HepG2 (cell line): Measurements from ENCODE around the gene KIF19. TPM values are rescaled to one million over a fixed set of nuclear protein-coding genes. Genes with fewer than 3 reads are reported as not detected.

ENCODE experiments used
- ATAC-seq: fragments of 200-7000 bp; cut with Tn5 transposase; 3 replicates; pipeline ENCODE4 v1.9.1; 2020; ENCODE audit warnings: mild to moderate bottlenecking, moderate library complexity
- BruUV-seq: library from RNA; stranded (reverse); fragments of 400-500 nt; replicated peaks from 2 replicates; lab custom pipeline; 2021; lab: Mats Ljungman, UMichigan
- CTCF ChIA-PET: fragments of 300-600 bp; formaldehyde crosslinking; extraction: SDS; loops from one replicate; lab custom pipeline; 2021; ENCODE audit warnings: low total read pairs, inconsistent platforms, low intra/inter-chr PET ratio; lab: Yijun Ruan, JAX
- POLR2A ChIA-PET: fragments of 350-600 bp; sonication (Branson Sonifier 250); formaldehyde crosslinking; loops from one replicate; lab custom pipeline; 2020; ENCODE audit warnings: antibody characterized with exemption, inconsistent platforms; lab: Yijun Ruan, JAX
- DNase-seq: peaks from one replicate; pipeline ENCODE4 v3.0.0-alpha.2; 2015; ENCODE audit warnings: low spot score
- FAIRE-seq: peaks from 3 replicates; lab custom pipeline; 2011; peaks lifted over from hg19 to GRCh38; lab: Jason Lieb, UNC
- H2AFZ ChIP-seq: one replicate; pipeline ENCODE4 v1.6.1; 2011; ENCODE audit warnings: low read length, inconsistent platforms
- H3K27ac ChIP-seq: fragments of 300-600 bp; 3 replicates; pipeline ENCODE4 v1.8.0; 2011; ENCODE audit warnings: mixed run types, mild to moderate bottlenecking, mixed read lengths, low read length, inconsistent platforms; ENCODE audit not compliant: insufficient read depth; ENCODE audit errors: extremely low read length
- H3K27me3 ChIP-seq, 2 experiments: fragments of 200-600 bp in 1 of 2; 2 replicates in 1 of 2; 3 replicates in 1 of 2; pipeline versions ENCODE4 v1.6.0 to v1.8.0; 2011; ENCODE audit warnings: low read length in 2 of 2, mild to moderate bottlenecking in 2 of 2, moderate library complexity in 2 of 2, inconsistent platforms in 1 of 2; ENCODE audit not compliant: insufficient read depth in 2 of 2, control insufficient read depth in 1 of 2
- H3K36me3 ChIP-seq, 2 experiments: fragments of 200-600 bp in 1 of 2; replicated peaks in 1 of 2; 2 replicates in 1 of 2; 3 replicates in 1 of 2; pipeline versions ENCODE4 v1.5.1 to v1.8.0; 2011; ENCODE audit warnings: low read length in 2 of 2, inconsistent platforms in 1 of 2; ENCODE audit not compliant: insufficient read depth in 2 of 2, control insufficient read depth in 1 of 2
- H3K4me1 ChIP-seq: 2 replicates; pipeline ENCODE4 v1.5.1; 2012; ENCODE audit warnings: low read length, inconsistent platforms; ENCODE audit not compliant: insufficient read depth
- H3K4me2 ChIP-seq: 2 replicates; pipeline ENCODE4 v1.6.0; 2011; ENCODE audit warnings: low read depth, low read length, inconsistent platforms
- H3K4me3 ChIP-seq, 3 experiments: fragments of 200-600 bp in 1 of 3; sonication (generic), shearing (Covaris generic) in 1 of 3; replicated peaks in 1 of 3; 2 replicates each; pipeline ENCODE4 v1.5.1; 2011 to 2016; ENCODE audit warnings: low read length in 3 of 3, inconsistent platforms in 2 of 3, low read depth in 2 of 3, mild to moderate bottlenecking in 2 of 3, control low read depth in 1 of 3, mixed read lengths in 1 of 3; ENCODE audit not compliant: insufficient read depth in 1 of 3
- H3K79me2 ChIP-seq: one replicate; pipeline ENCODE4 v1.6.1; 2011; ENCODE audit warnings: low read length, inconsistent platforms; ENCODE audit not compliant: insufficient read depth
- H3K9ac ChIP-seq: 2 replicates; pipeline ENCODE4 v1.6.0; 2011; ENCODE audit warnings: mild to moderate bottlenecking, low read depth, low read length, inconsistent platforms; ENCODE audit not compliant: insufficient read depth
- H3K9me3 ChIP-seq: 2 replicates; pipeline ENCODE4 v1.5.1; 2012; ENCODE audit warnings: mild to moderate bottlenecking, low read length
- H4K20me1 ChIP-seq: 2 replicates; pipeline ENCODE4 v1.6.0; 2011; ENCODE audit warnings: inconsistent platforms, mild to moderate bottlenecking, low read length, moderate library complexity; ENCODE audit not compliant: insufficient read depth
- ATF7 ChIP-seq, 2 experiments: fragments of 450-650 bp in 1 of 2; sonication (generic) in 1 of 2; formaldehyde crosslinking in 1 of 2; IDR thresholded peaks; 2 replicates each; pipeline versions ENCODE4 v1.4.0 to v1.6.1; 2016 to 2020; ENCODE audit warnings: antibody characterized with exemption in 1 of 2, mild to moderate bottlenecking in 1 of 2, missing genetic modification reagents in 1 of 2
- GABPA ChIP-seq, 2 experiments: IDR thresholded peaks; 2 replicates each; pipeline ENCODE4 v1.6.1; 2011 to 2016; ENCODE audit warnings: low read depth in 2 of 2, low read length in 1 of 2, missing biosample characterization in 1 of 2, missing genetic modification characterization in 1 of 2
- HHEX ChIP-seq: IDR thresholded peaks from 2 replicates; pipeline ENCODE4 v1.6.1; 2016; ENCODE audit warnings: control low read depth
- LCORL ChIP-seq, 2 experiments: fragments of 450-650 bp in 1 of 2; sonication (generic) in 1 of 2; formaldehyde crosslinking in 1 of 2; IDR thresholded peaks; 2 replicates each; pipeline versions ENCODE4 v1.5.0 to v1.6.1; 2017 to 2020; ENCODE audit warnings: antibody characterized with exemption in 1 of 2, missing genetic modification reagents in 1 of 2
- SRSF1 ChIP-seq: fragments of 200-400 bp; formaldehyde crosslinking; optimal IDR thresholded peaks from 2 replicates; pipeline ENCODE3; 2017; ENCODE audit warnings: mild to moderate bottlenecking, low read depth, low read length, moderate library complexity
- STAG1 ChIP-seq: sonication (generic); formaldehyde crosslinking; IDR thresholded peaks from 2 replicates; pipeline ENCODE4 v1.4.0; 2020; ENCODE audit warnings: missing genetic modification reagents
- ZNF263 ChIP-seq: sonication (generic); formaldehyde crosslinking; IDR thresholded peaks from 2 replicates; pipeline ENCODE4 v1.4.0; 2020; ENCODE audit warnings: missing genetic modification reagents
- ZNF563 ChIP-seq: sonication (generic); formaldehyde crosslinking; IDR thresholded peaks from 2 replicates; pipeline ENCODE4 v1.8.0; 2022; ENCODE audit warnings: mild to moderate bottlenecking, moderate library complexity, missing genetic modification reagents
- ZNF652 ChIP-seq: IDR thresholded peaks from 2 replicates; pipeline ENCODE4 v1.6.1; 2016; ENCODE audit warnings: low read depth, borderline replicate concordance
- WGBS: methylation state at CpG from one replicate; pipeline ENCODE4 v1.1.6; 2017; ENCODE audit warnings: low lambda C conversion rate; 5-methylcytosine and 5-hydroxymethylcytosine counted together
- in situ Hi-C: cut with HindIII; loops from 2 replicates; pipeline ENCODE4 v1.10.0; 2017; ENCODE audit warnings: low pct_unique_long_range_greater_than_20kb; ENCODE audit not compliant: extremely low pct_ligation_motif_present
- intact Hi-C: fragments of 100-400 bp; cut with micrococcal nuclease; formaldehyde crosslinking; loops from one replicate; pipeline ENCODE4 v1.10.0; 2022; ENCODE audit not compliant: unreplicated experiment
- polyA plus RNA-seq, 8 experiments: library from polyadenylated mRNA; depleted of rRNA in 3 of 8; stranded (reverse) in 7 of 8; unstranded in 1 of 8; fragments of >200 nt; fragmentation: Illumina TruSeq in 4 of 8; extraction: Trizol in 4 of 8; gene quantifications; 2 replicates each; pipeline versions ENCODE4 v1.2.1 to v1.2.3, GENCODE V29; 2011 to 2016; ENCODE audit warnings: low read depth in 4 of 8, missing spikeins in 1 of 8, mixed read lengths in 1 of 8; ENCODE audit not compliant: insufficient read depth in 1 of 8
- total RNA-seq, 5 experiments: library from RNA; depleted of rRNA; stranded (reverse); fragments of >200 nt; fragmentation: Illumina TruSeq; extraction: Trizol; gene quantifications; 2 replicates each; pipeline ENCODE4 v1.2.3, GENCODE V29; 2016; ENCODE audit warnings: low read depth in 1 of 5
- TF ChIP-seq, protein P1 (sequence below): IDR thresholded peaks from 2 replicates; pipeline ENCODE4 v1.6.1; 2018; ENCODE audit warnings: missing genetic modification reagents
- TF ChIP-seq, protein P2 (sequence below): sonication (generic); formaldehyde crosslinking; IDR thresholded peaks from 2 replicates; pipeline ENCODE4 v1.5.0; 2020; ENCODE audit warnings: mild to moderate bottlenecking, missing genetic modification reagents, moderate library complexity

Gene KIF19
- total and polyA plus RNA-seq, 2 of the 13 experiments (the other 11 are each of a cell fraction or from before 2014, with no cell fraction given) = not detected

DNA sequence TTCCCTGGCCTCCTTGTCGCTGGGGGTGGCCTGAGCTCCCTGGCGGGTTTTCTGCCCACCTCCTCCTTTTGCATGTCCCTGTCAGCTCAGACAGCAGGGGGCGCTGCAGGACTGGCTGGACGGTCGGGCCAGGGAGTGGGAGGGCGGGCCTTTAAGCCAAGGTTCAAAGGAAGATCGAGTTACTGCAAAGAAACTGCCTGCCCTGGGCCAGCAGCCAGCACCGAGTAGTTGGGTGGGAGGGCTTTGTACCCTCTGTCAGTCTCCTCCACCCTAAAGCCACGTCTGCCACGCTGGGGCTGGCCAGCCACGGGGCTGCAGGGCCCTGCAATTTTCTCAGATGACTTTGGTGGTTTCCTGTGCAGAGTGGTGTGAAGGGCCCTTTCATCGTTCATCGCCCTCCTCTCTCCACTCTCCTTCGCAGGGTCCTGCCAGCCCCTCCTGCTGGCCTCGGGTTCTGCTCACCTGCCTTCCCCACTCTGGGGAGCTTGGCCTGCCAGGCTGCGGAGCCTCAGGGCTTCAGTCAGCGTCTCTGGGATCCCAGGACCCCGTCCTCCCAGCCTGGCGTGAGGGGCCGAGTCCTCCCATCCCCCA lies 53.6 kb downstream of the KIF19 start (continued):
- TF ChIP-seq GABPA (IDR thresholded peaks at IDR 0.05; ENCODE audit: low read depth, low read length) (no peak), GABPA (CRISPR knock-in tag; IDR thresholded peaks at IDR 0.05; ENCODE audit: low read depth) (no peak), ATF7 (IDR thresholded peaks at IDR 0.05) (no peak), ATF7 (CRISPR knock-in tag; IDR thresholded peaks at IDR 0.05) (no peak), HHEX (CRISPR knock-in tag) (no peak), SRSF1 (no peak)

DNA sequence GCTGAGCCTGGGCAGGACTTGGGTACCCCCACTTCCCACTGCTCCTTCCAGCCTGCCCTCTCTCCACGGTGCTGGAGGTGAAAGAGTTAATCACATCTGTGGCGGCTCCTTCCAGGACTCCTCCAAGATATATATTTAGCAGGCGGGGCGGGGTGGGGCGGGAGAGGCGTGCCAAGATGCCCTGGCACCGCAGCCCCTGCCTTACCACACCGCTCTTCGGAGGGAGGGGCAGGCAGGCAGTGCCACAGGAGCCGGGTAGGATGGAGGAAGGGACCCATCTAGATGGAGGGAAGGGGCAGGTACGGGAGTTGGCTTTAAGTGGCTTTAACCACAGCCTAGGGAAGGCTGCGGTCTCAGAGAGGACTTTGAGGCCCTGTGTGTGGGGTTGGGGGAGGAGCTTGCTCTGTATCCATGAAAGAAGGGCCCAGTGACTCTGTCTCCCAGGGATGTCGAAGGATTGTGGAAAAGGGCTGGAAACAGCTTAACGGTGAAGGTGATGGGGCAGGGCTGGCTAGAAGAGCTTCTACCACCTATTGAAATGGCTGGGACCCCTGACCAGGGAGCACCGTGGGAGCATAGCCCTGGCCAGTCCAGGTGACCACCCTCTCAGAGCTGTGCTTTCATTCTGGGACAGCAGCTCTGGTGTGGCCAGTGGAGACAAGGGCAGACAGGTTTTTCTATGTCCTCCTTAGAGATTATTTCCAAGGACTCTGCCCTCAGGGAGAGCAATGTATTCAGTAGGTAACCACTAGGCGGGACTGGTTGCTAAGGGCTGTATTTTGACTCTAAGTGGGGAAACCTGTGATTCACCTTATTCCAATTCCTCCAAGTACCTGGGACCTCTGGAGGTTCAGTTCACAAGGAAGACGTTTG lies 54.3 kb downstream of the KIF19 start:
- peak overlapping the region; percentile 52; the same call in 1 of the 2 replicates for H3K4me2 ChIP-seq
- ChIA-PET POLR2A (interaction anchor here (0.6 to 2.0 kb wide), 4 partner anchors 50 to 99 kb away, joined by 3 to 18 read pairs (median 6); no protein-coding TSS in a partner anchor), CTCF (interaction anchor here (1.1 to 5.0 kb wide), 8 partner anchors 13 to 222 kb away, joined by 3 to 141 read pairs (median 7); partner anchors contain the start of gene GPR142)
- no TSS peak for BruUV-seq
- in situ Hi-C loops (no loop called here), intact Hi-C loops (no loop called here)
- H4K20me1 ChIP-seq = no peaks in the 10 kb centered on the region
- ATAC-seq (peak; percentile 56), DNase-seq (no peak), FAIRE-seq (no peak)
- H3K9me3 ChIP-seq = no peaks in the 10 kb centered on the region
- H2AFZ ChIP-seq = no peak overlapping the region
- no peak overlapping the region for H3K9ac ChIP-seq
- H3K27me3 ChIP-seq = 0 out of 5 replicates have a peak, but pooled peaks cover 0 to 12% of the 10 kb centered on the region in 2 experiments
- H3K36me3 ChIP-seq = no peaks in the 10 kb centered on the region
- TF ChIP-seq, protein P1, sequence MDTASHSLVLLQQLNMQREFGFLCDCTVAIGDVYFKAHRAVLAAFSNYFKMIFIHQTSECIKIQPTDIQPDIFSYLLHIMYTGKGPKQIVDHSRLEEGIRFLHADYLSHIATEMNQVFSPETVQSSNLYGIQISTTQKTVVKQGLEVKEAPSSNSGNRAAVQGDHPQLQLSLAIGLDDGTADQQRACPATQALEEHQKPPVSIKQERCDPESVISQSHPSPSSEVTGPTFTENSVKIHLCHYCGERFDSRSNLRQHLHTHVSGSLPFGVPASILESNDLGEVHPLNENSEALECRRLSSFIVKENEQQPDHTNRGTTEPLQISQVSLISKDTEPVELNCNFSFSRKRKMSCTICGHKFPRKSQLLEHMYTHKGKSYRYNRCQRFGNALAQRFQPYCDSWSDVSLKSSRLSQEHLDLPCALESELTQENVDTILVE (CRISPR knock-in tag) = no peak
- TF ChIP-seq STAG1 (CRISPR knock-in tag) (peak; percentile 61), ZNF652 (peak; percentile 37; the same call in 1 of the 2 replicates), LCORL (IDR thresholded peaks at IDR 0.05) (no peak), LCORL (CRISPR knock-in tag; IDR thresholded peaks at IDR 0.05) (0 out of 2 replicates have a peak, but pooled peaks have one; percentile 18), ZNF263 (CRISPR knock-in tag) (no peak), ZNF563 (0 out of 2 replicates have a peak, but pooled peaks have one; percentile 33)
- TF ChIP-seq, protein P2, sequence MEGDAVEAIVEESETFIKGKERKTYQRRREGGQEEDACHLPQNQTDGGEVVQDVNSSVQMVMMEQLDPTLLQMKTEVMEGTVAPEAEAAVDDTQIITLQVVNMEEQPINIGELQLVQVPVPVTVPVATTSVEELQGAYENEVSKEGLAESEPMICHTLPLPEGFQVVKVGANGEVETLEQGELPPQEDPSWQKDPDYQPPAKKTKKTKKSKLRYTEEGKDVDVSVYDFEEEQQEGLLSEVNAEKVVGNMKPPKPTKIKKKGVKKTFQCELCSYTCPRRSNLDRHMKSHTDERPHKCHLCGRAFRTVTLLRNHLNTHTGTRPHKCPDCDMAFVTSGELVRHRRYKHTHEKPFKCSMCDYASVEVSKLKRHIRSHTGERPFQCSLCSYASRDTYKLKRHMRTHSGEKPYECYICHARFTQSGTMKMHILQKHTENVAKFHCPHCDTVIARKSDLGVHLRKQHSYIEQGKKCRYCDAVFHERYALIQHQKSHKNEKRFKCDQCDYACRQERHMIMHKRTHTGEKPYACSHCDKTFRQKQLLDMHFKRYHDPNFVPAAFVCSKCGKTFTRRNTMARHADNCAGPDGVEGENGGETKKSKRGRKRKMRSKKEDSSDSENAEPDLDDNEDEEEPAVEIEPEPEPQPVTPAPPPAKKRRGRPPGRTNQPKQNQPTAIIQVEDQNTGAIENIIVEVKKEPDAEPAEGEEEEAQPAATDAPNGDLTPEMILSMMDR (CRISPR knock-in tag) = peak; percentile 51
- H3K27ac ChIP-seq = no peak overlapping the region
- 37% methylated on average over 15 of the region's 17 CpGs for WGBS
- H3K79me2 ChIP-seq = no peaks in the 10 kb centered on the region
- H3K4me1 ChIP-seq = peaks cover 29% of the 10 kb centered on the region
- no peak overlapping the region; a peak in 1 of 6 replicates for H3K4me3 ChIP-seq
